Measurements from ENCODE around the gene FBXO34.

Gene FBXO34

GRCh38 chr14:55383541-55384140 is 112.4 kb downstream of the FBXO34 start:
- H3K4me3 Mint-ChIP-seq: no peak overlapping the region
- DNase-seq: no peak
- H3K4me1 Mint-ChIP-seq (ENCODE audit: low read depth): peaks cover 57% of the 10 kb centered on the region
- H3K36me3 Mint-ChIP-seq (ENCODE audit: low read depth): peaks cover 81% of the 10 kb centered on the region
- H3K27ac Mint-ChIP-seq: peak overlapping the region; percentile 69
- no peaks in the 10 kb centered on the region for H3K9me3 Mint-ChIP-seq
- H3K27me3 Mint-ChIP-seq: no peaks in the 10 kb centered on the region

GRCh38 chr14:55384536-55384935 is 113.3 kb downstream of the FBXO34 start:
- Mint-ChIP-seq H3K27me3 (no peaks in the 10 kb centered on the region), H3K4me3 (no peak overlapping the region), H3K27ac (peak overlapping the region; percentile 97)

GRCh38 chr14:55386037-55386808 is 115.0 kb downstream of the FBXO34 start:
- peak overlapping the region; percentile 49 for H3K4me3 Mint-ChIP-seq
- H3K27ac Mint-ChIP-seq: peak overlapping the region; percentile 97
- no peaks in the 10 kb centered on the region for H3K9me3 Mint-ChIP-seq
- H3K4me1 Mint-ChIP-seq (ENCODE audit: low read depth): peaks cover 64% of the 10 kb centered on the region
- peaks cover 85% of the 10 kb centered on the region for H3K36me3 Mint-ChIP-seq (ENCODE audit: low read depth)
- H3K27me3 Mint-ChIP-seq: no peaks in the 10 kb centered on the region
- DNase-seq: no peak

More at GRCh38 chr14:55384536-55384935, 113.3 kb downstream of the FBXO34 start:
- DNase-seq: no peak
- Mint-ChIP-seq H3K9me3 (no peaks in the 10 kb centered on the region), H3K4me1 (ENCODE audit: low read depth) (peaks cover 66% of the 10 kb centered on the region), H3K36me3 (ENCODE audit: low read depth) (peaks cover 85% of the 10 kb centered on the region)

GRCh38 chr14:55387121-55387520 is 115.9 kb downstream of the FBXO34 start:
- peaks cover 80% of the 10 kb centered on the region for H3K36me3 Mint-ChIP-seq (ENCODE audit: low read depth)
- peak overlapping the region; percentile 97 for H3K27ac Mint-ChIP-seq
- H3K4me1 Mint-ChIP-seq (ENCODE audit: low read depth): peaks cover 57% of the 10 kb centered on the region
- H3K4me3 Mint-ChIP-seq: peak overlapping the region; percentile 3
- DNase-seq: no peak
- H3K27me3 Mint-ChIP-seq: no peaks in the 10 kb centered on the region
- no peaks in the 10 kb centered on the region for H3K9me3 Mint-ChIP-seq

- Mint-ChIP-seq H3K36me3 (ENCODE audit: low read depth) (peaks cover 77% of the 10 kb centered on the region), H3K27me3 (no peaks in the 10 kb centered on the region), H3K4me3 (peak overlapping the region; percentile 3)
Measured at GRCh38 chr14:55388160-55388559, 116.9 kb downstream of the FBXO34 start.

GRCh38 chr14:55389330-55389729 is 118.1 kb downstream of the FBXO34 start:
- Mint-ChIP-seq H3K27ac (peak overlapping the region; percentile 97), H3K4me1 (ENCODE audit: low read depth) (peaks cover 51% of the 10 kb centered on the region), H3K9me3 (no peaks in the 10 kb centered on the region), H3K4me3 (no peak overlapping the region), H3K36me3 (ENCODE audit: low read depth) (peaks cover 71% of the 10 kb centered on the region), H3K27me3 (no peaks in the 10 kb centered on the region)
- DNase-seq: no peak

More at GRCh38 chr14:55388160-55388559, 116.9 kb downstream of the FBXO34 start:
- Mint-ChIP-seq H3K9me3 (no peaks in the 10 kb centered on the region), H3K4me1 (ENCODE audit: low read depth) (peaks cover 57% of the 10 kb centered on the region), H3K27ac (peak overlapping the region; percentile 97)
- no peak for DNase-seq

- Mint-ChIP-seq H3K4me1 (ENCODE audit: low read depth) (peaks cover 36% of the 10 kb centered on the region), H3K9me3 (no peaks in the 10 kb centered on the region), H3K4me3 (no peak overlapping the region), H3K36me3 (ENCODE audit: low read depth) (peaks cover 24% of the 10 kb centered on the region), H3K27me3 (no peaks in the 10 kb centered on the region), H3K27ac (no peak overlapping the region)
- no peak for DNase-seq
Measured at GRCh38 chr14:55398679-55399078, 127.5 kb downstream of the FBXO34 start.

GRCh38 chr14:55399183-55399582 is 128.0 kb downstream of the FBXO34 start:
- H3K36me3 Mint-ChIP-seq (ENCODE audit: low read depth): peaks cover 23% of the 10 kb centered on the region
- peak overlapping the region; percentile 58 for H3K27ac Mint-ChIP-seq
- no peak for DNase-seq
- H3K9me3 Mint-ChIP-seq: no peaks in the 10 kb centered on the region
- H3K4me3 Mint-ChIP-seq: no peak overlapping the region
- H3K27me3 Mint-ChIP-seq: no peaks in the 10 kb centered on the region
- peaks cover 40% of the 10 kb centered on the region for H3K4me1 Mint-ChIP-seq (ENCODE audit: low read depth)

GRCh38 chr14:55399852-55400251 is 128.6 kb downstream of the FBXO34 start:
- Mint-ChIP-seq H3K27me3 (no peaks in the 10 kb centered on the region), H3K4me1 (ENCODE audit: low read depth) (peaks cover 47% of the 10 kb centered on the region), H3K27ac (peak overlapping the region; percentile 58), H3K36me3 (ENCODE audit: low read depth) (peaks cover 16% of the 10 kb centered on the region), H3K9me3 (no peaks in the 10 kb centered on the region), H3K4me3 (no peak overlapping the region)
- DNase-seq: no peak

GRCh38 chr14:55401751-55402150 is 130.5 kb downstream of the FBXO34 start:
- no peak for DNase-seq
- peaks cover 56% of the 10 kb centered on the region for H3K4me1 Mint-ChIP-seq (ENCODE audit: low read depth)
- no peak overlapping the region for H3K27ac Mint-ChIP-seq
- no peaks in the 10 kb centered on the region for H3K27me3 Mint-ChIP-seq
- peaks cover 3% of the 10 kb centered on the region for H3K36me3 Mint-ChIP-seq (ENCODE audit: low read depth)
- no peaks in the 10 kb centered on the region for H3K9me3 Mint-ChIP-seq
- no peak overlapping the region for H3K4me3 Mint-ChIP-seq
